ENCODE data around the gene FRY.

FRY gene

GRCh38 chr13:32179708-32180107, 148.1 kb downstream of the FRY start:
- no peak for DNase-seq

DNA sequence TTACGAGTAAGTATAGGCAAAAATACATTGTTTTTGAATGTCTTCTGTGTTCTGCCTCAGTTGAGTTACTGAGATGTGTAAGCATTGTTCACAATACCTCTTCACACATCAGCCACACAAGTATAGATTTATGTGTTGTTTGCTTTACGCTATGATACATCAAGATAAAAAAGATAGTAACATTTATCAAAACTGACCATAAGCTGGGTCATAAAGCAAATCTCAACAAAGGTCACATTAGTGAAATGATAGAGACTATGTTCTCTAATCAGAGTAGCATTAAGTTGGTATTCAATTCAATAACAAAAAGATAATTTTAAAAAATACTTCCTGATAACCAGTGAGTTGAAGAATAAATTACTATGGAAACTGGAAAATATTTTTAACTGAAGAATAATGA, 156.1 kb downstream of the FRY start:
- no peak for DNase-seq

DNA sequence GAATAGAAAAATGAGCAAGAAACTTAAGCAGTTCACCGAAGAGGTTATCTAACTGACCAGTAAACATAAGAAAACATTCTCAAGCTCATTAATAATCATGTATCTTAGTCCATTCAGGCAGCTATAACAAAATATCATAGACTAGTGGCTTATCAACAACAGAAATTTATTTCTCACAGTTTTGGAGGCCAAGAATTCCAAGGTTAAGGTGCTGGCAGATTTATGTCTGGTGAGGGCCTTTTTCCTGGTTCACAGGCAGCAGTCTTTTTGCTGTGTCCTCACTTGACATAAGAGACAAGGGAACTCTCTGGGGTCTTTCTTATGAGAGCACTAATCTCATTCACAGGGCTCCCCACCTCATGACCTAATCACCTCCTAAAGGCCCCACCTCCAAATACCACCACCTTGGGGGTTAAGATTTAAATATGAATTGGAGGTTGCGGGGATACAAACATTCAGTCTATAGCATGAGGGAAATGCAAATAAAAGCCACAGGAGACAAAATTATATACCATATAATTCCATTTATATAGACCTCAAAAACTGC, 160.0 kb downstream of the FRY start:
- no peak for DNase-seq

DNA sequence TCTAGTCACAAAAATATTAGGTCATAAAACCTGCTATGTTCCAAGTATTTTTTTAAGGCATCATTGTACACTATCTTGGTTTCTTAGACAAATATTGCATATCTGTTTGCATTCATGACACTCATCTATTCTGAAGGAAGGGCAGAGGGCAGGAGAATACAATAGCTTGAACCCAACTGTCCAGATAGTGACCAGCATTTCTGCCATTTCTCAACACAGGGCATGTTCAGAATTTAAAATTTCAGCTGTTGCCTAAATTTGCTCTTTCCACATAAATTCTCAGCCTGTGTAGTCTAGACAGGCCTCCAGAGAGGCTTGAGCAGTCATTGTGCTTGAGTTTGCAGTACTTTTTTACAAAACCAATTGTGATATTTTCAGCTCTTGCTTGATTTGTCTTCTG, 164.1 kb downstream of the FRY start:
- no peak for DNase-seq

DNA sequence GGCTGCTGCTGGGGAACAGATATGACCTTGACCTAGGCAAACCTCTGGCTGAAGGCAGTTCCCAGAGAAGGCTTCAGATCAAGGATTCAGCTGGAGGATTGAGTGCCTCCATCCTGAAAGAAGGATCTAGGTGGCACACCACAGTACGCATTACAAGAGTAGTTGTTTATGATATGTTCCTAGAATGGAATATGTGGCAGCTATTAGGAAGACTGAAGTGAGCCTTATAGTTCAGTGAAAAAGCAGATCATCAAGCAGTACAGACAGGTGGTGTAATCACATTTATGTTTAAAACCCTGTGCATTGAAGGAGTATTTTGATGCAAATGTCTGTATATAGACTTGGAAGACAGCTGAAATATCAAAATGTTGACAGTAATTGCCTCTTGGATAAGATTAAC, 167.6 kb downstream of the FRY start:
- no peak for DNase-seq

GRCh38 chr13:32200741-32201140, 169.2 kb downstream of the FRY start:
- DNase-seq = no peak

GRCh38 chr13:32201809-32202208, 170.2 kb downstream of the FRY start:
- no peak for DNase-seq

GRCh38 chr13:32202268-32202667, 170.7 kb downstream of the FRY start:
- DNase-seq = no peak

DNA sequence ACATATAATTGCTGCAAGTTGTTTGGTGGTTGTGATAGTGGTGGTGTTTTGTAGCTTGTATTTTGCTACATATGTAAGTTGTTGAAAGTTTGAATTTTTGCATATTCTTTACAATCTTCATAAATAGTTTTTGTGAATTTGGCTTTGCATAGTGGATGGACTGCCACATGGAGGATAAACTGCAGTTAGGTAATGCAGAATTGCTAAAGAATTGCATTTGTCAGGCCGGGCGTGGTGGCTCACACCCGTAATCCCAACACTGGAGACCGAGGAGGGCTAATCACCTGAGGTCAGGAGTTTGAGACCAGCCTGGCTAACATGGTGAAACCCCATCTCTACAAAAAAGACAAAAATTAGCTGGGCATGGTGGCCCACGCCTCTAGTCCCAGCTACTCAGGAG, 171.6 kb downstream of the FRY start:
- DNase-seq = no peak

- DNase-seq = no peak
Measured at GRCh38 chr13:32203736-32204135, 172.2 kb downstream of the FRY start.

DNA sequence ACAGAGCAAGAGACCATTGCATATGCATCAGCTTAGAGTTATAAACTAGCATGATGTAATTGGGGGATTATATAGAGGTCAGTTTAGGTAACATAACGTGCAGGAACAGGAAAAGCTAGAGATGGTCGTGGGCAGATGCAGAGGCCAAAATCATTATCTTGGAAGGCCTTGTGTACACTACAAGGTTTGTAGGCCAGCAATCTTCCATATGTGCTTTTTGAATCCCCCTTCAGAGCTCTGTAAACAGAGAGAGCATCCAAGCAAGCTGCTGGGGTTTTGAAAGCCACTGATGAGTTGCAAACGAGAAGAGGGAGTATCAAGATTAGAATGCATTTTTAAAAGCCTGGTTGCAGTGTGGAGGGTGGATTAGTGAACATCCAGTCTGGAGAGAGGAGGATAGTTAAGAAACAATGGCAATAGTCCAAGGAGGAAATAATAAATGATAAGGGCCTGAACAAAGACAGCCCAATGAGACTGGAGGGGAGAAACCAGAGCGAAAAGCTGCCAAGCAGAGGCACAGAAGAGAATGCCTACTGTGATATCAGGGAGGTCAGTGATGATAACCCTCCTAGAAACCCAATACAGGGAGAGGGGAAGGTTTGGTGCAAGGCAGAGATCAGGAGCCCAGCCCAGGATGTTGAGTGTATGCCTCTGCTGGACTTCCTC, 174.0 kb downstream of the FRY start:
- DNase-seq = peak; percentile 52

GRCh38 chr13:32206097-32206740, 174.6 kb downstream of the FRY start:
- no peak for DNase-seq

DNA sequence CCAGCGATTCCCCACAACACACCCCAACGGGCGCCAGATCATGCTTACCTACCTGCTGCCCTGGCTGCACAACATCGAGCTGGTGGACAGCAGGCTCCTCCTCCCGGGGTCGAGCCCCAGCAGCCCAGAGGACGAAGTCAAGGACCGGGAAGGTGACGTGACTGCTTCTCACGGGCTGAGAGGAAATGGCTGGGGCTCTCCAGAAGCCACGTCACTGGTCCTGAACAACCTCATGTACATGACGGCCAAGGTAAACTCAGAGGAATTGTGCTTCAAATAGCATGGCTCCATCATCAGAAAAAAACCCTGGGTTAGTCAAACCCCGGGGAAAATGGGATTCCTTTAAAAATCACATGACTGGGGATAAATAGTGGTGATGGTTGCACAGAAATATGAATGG, 177.3 kb downstream of the FRY start:
- DNase-seq = no peak

GRCh38 chr13:32209652-32210051, 178.1 kb downstream of the FRY start:
- no peak for DNase-seq

DNA sequence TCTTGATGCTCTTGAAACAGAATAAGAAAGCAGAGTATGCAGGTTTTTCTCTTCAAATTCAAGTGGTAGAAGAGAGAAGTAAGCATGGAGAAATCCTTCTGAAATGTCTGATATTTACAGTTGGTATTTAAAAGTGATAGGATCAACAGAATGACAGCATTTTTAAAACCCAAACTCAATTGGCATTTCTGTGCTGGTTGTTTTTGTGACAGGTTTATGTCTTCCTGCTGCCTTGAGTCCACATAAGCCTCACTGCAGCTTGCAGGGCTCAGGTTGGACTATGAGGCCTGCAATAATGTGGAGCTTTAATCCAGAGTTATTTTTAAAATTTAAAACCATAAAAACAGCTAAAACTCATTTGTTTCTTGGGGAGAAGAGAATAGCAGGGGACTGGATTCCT, 178.5 kb downstream of the FRY start:
- no peak for DNase-seq

GRCh38 chr13:32211813-32212212, 180.2 kb downstream of the FRY start:
- DNase-seq = no peak

- DNase-seq = no peak
Measured at GRCh38 chr13:32212421-32212820, 180.8 kb downstream of the FRY start.

GRCh38 chr13:32213626-32214025, 182.1 kb downstream of the FRY start:
- DNase-seq = no peak

DNA sequence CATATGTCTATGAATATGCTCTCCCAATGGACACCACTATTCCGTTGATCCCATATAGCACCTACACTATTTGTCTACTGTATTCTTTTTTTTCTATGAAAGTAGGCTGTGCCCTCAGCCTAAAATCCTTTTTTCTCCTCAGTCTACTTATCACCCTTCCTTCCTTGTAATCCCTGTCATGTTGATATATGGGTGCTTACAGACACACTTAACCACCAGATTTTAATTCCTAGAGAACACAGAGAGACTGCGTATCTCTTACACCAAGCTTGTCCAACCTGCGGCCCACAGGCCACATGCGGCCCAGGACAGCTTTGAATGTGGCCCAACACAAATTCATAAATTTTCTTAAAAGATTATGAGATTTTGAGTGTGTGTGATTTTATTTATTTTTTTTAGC, 182.5 kb downstream of the FRY start:
- no peak for DNase-seq

GRCh38 chr13:32216281-32216680, 184.7 kb downstream of the FRY start:
- no peak for DNase-seq

DNA sequence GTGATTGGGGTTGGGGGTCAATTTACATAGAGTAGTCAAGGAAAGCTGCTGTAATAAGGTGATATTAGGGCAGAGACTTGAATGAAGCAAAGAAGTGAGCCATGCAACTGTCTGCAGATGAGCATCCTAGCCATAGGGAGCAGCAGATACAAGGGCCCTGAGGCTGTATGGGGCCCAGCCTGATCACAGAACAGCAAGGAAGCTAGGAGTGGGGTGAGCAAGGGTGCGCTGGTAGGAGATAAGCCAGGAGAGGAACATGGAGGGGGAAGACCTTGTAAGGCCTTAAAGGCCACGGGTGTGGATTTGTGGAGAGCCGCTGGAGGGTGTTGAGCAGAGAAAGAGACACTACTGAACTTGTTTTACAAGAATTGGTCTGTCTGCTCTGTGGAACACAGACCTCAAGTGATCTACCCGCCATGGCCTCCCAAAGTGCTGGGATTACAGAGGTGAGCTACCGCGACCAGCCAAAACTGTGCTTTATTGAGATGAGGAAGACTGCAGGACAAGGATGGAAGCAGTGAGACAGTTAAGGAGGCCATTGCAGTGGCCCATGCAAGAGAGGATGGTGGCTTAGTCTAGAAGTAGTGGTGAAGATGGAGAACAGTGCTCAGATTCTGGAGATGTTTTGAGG, 190.6 kb downstream of the FRY start:
- DNase-seq = no peak

GRCh38 chr13:32224916-32225315, 193.3 kb downstream of the FRY start:
- DNase-seq = no peak

DNA sequence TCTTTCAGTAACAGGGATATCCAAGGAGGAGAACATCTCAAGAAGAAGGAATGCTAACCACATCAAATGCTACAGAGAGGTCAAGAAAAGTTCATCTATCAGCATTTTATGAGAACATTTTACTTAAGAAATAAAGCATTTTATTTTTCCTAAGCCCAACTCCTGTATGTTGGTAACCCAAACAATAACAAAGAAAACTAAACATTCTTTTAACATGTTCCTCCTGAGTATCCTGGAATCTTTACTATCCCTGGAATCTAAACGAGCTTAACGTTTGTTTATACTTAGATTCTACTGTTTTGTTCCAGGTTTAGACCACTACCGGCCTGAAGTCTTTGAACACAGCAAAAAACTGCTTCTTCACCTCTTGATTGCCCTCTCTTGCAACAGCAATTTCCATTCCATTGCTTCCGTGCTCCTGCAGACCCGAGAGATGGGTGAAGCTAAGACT, 193.9 kb downstream of the FRY start:
- no peak for DNase-seq

GRCh38 chr13:32228330-32229041, 196.9 kb downstream of the FRY start:
- DNase-seq = no peak

Measured in NCI-H524 treated with DMSO at 0.1 percent for 48 hours (cell line).